Activated CD4-positive, alpha-beta T cell treated with anti-CD3 and anti-CD28 coated beads, Interleukin-2, amount 50 U/mL, for 1 hour (primary cell): Measurements from ENCODE around the gene RNU1-2.
"Not testable (repeated sequence)": the region's sequence is repeated elsewhere in the genome, so short reads cannot be mapped to it uniquely, and the experiment has no call there.

Source experiments
- DNase-seq: peaks from one replicate; pipeline ENCODE4 v3.0.0-alpha.2; 2020

RNU1-2 gene

GRCh38 chr1:16888860-16889816, 6.6 kb upstream of the RNU1-2 start:
- DNase-seq = peak; percentile 59

DNA sequence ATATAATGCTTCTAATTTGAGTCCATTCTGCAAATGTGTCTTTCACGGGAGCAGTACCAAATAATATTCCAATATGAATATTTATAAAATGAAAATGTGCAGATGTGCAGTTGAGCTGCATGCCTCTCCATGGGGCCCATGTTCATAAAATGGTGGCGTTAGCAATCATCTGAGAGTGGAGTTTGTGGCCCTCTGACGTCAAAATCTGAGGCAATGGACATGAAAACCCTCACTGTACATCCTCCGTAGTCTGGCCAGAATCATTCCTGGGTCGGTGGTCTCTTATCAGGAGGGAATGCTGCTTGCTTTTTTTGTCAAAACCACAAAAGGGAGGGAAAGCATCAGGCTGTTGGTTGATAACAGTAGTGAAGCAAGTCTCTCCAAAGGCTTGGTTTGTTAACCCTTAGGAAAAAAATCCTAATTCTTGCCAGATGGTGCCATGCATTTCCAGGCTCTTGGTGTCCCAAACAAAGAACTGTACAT, 5.2 kb upstream of the RNU1-2 start:
- DNase-seq = not testable (repeated sequence)

DNA sequence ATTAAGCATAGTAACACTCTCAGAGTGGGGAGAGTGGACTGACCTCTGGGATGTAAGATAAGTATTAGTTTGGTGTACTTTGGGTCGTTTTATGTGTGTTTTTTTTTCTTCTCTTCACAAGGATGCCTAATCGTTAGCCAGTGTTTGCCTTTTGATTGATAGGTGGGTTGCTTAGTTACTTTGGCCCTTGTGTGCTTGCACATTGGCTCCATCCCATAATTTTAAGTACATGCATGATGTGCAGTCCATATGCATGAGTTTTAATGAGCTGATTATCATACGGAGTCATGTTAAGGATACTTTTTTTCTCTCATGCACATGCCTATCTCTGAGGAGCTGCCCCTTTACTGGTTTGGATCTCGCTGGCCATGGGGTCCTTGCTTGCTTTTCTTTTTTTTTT, 4.7 kb upstream of the RNU1-2 start:
- DNase-seq = not testable (repeated sequence)

DNA sequence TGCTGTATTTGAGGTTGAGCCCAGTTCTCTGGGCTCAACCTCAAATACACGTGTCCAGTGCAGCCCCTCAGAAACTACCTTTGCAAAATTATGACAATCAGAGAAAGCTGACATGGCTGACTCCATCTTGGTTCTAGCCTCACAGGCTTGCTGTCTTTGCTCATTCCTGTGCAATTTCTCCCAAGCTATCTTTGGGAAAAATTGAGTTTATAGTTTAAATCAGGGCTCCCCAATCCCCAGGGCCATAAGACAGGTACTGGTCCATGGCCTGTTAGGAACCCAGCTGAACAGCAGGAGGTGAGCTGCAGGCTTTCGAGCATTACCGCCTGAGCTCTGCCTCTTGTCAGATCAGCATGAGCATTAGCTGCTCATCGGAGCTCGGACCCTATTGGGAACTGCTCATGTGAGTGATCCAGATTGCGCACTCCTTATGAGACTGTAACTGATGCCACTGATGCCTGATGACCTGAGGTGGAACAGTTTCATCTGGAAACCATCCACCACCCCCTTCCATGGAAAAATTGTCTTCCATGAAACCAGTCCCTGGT, 2.7 kb upstream of the RNU1-2 start:
- not testable (repeated sequence) for DNase-seq

DNA sequence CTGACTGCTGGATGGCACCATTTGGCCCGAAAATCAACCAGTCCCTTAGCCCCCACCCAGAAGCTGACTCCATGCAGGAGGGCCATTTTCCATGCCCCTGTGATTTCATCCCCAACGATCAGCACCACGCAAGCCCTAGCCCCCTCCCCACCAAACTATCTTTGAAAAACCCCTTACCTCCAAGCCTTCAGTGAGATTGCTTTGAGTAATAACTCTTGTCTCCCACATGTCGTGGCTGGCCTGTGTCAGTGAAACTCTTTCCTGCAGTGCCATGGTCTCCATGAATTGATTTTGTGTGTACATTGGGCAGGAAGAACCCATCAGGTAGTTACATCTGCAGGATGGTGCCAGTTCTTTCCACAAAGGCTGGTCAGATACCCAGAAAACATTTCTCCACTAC, 2.0 kb upstream of the RNU1-2 start:
- DNase-seq = not testable (repeated sequence)

DNA sequence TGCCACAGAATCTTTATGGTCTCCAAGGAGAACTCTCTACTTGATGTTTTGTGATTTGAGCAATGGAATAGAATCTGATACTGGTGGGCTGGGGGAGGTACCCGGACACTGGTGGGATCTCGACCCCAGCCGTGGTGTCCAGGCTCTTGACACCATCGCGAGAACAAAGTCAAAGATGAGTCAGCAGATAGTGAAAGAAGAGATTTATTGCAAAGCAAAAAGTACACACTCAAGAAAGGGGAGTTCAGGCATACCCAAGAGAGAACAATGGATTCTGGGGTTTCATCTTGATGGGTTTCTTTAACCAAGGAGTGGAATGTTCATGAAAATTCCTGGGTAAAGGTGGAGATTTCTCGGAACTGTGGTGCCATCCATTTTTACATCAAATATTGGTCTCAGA, 1.4 kb upstream of the RNU1-2 start:
- not testable (repeated sequence) for DNase-seq

GRCh38 chr1:16895233-16895597, 565 bp upstream of the RNU1-2 start:
- not testable (repeated sequence) for DNase-seq

DNA sequence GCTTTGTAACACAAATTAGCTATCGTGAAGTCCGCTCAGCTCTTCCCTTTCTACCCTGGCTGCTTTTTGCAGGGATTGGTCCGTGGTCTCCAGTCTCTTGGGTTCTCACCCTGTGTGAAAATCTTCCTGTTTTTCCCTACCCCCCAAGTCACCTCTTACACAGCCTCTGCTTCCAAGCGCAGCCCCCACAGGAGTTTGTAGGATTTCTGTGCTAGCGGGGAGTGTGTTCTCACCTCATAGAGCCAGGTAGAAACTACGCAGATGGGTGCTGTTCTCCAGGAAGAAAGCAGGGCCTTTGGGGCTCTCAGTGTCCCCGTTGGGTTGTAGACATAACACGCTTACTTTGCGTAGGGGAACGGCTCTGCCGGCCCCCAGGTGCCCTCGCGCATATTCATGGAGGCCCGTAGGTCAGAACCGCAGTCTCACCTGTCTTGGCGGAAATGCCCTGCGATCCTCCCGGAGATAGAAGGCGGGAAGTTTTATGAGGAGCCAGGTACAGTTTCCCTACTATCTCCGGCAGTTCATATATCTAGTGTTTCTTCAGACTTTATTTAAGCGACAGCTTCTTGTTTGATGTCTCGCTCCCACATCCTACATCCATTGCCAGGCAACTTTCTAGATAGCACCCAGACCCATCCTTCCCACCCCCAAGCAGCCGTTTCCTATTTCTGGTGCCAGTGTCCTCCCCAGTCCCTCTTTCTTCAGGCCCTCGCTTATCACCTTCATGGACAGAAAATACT, 706 bp downstream of the RNU1-2 start:
- DNase-seq = peak; percentile 47

- not testable (repeated sequence) for DNase-seq
Measured at GRCh38 chr1:16897653-16898052, 1.9 kb downstream of the RNU1-2 start.

GRCh38 chr1:16898298-16898697, 2.5 kb downstream of the RNU1-2 start:
- DNase-seq = not testable (repeated sequence)

- not testable (repeated sequence) for DNase-seq
Measured at GRCh38 chr1:16899020-16899419, 3.2 kb downstream of the RNU1-2 start.

- no peak for DNase-seq
Measured at GRCh38 chr1:16900751-16901150, 5.0 kb downstream of the RNU1-2 start.

GRCh38 chr1:16901371-16901770, 5.6 kb downstream of the RNU1-2 start:
- not testable (repeated sequence) for DNase-seq

DNA sequence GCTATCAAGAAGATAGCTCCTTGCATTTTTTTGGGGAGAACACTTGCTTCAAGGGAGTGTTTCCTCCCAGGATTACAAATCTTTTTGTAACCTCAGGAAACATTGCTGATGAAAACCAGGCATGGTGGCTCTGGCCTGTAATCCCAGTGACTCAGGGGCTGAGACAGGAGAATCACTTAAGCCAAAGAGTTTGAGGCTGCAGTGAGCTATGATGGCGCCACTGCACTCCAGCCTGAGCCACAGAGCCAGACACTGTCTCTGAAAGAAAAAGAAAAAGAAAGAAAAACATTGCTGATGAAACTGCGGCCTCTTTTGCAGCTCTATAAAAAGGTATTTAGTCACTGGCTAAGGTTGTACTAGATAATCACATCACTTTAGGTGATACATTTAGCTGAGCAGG, 7.3 kb downstream of the RNU1-2 start:
- DNase-seq = no peak

DNA sequence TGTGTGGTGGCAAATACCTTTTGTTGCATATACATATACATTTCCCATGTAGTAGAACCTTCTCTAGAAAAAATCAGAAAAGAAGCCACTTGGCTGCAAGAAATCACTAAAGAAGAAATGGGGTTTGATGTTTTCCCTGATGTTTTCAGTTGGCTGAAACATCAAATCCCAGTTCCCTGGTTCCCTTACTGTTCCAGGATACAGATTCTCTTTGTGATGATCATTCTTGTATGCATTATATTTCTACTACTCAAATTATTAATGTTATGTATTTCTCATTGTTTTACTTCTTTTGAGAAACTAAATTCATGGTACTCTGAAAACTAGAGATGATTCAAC, 7.6 kb downstream of the RNU1-2 start:
- no peak for DNase-seq

GRCh38 chr1:16904560-16905109, 8.9 kb downstream of the RNU1-2 start:
- peak; percentile 100 for DNase-seq

DNA sequence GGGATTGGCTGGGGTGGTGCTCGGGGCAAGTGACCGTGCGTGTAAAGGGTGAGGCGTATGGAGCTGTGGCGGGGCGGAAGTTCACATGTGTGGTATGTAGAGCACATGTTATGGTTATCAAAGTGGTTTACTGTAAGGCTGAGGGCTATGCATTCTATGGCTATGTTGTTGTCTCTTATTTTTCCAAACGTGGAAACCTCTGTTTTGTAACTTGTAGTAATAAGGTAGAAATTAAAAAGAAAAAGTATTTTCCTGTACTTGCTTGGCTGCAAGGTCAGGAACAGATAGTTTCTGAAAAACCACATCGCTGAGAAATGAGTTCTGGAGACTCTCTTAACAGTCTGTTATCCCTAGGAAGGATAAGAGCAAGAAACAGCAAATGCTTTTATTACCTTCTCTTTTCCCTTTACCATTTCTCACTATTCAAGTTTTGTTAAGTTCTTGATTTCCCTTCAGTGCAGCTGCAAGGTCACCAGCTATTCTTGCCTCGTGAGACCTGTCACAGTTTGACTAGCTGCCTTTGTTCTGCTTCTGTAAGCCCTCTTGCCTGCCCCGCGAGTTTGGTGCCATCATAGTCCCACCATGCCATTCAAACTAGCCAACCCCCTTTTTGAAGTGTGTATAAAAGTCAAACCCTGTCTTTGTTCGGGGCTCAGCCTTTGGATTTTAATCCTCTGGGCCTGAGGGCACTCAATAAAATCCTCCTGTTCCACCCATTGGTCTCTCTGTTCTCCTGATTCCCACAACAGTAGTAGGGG, 9.5 kb downstream of the RNU1-2 start:
- no peak for DNase-seq

GRCh38 chr1:16905868-16906702, 10.3 kb downstream of the RNU1-2 start:
- no peak for DNase-seq

- DNase-seq = no peak
Measured at GRCh38 chr1:16906873-16907272, 11.1 kb downstream of the RNU1-2 start.

GRCh38 chr1:16907870-16908758, 12.3 kb downstream of the RNU1-2 start:
- no peak for DNase-seq
